ACC112 (cell line): ENCODE data around the gene CATSPERD.

Experiments
- H2AFZ ChIP-seq: fragments of 200-600 bp; sonication (generic); one replicate; pipeline ENCODE4 v1.6.0; 2017; ENCODE audit warnings: antibody characterized with exemption, low read length; ENCODE audit not compliant: unreplicated experiment
- H3K27ac ChIP-seq: fragments of 200-600 bp; sonication (generic); 2 replicates; pipeline ENCODE4 v1.5.1; 2014; ENCODE audit warnings: low read depth, mild to moderate bottlenecking, antibody characterized with exemption, low read length, moderate library complexity
- H3K27me3 ChIP-seq: fragments of 200-600 bp; sonication (generic); 2 replicates; pipeline ENCODE4 v1.6.1; 2014; ENCODE audit warnings: mild to moderate bottlenecking, antibody characterized with exemption, low read length, moderate library complexity, mixed read lengths; ENCODE audit not compliant: insufficient read depth
- H3K36me3 ChIP-seq: fragments of 200-600 bp; sonication (generic); 2 replicates; pipeline ENCODE4 v1.6.1; 2016; ENCODE audit warnings: mild to moderate bottlenecking, antibody characterized with exemption, low read length, moderate library complexity, mixed read lengths; ENCODE audit not compliant: insufficient read depth
- H3K4me1 ChIP-seq: fragments of 200-600 bp; sonication (generic); one replicate; pipeline ENCODE4 v1.6.1; 2016; ENCODE audit warnings: low read length, mixed read lengths; ENCODE audit not compliant: insufficient read depth, unreplicated experiment, control insufficient read depth
- H3K4me3 ChIP-seq: fragments of 200-600 bp; sonication (generic); 2 replicates; pipeline ENCODE4 v1.5.1; 2014; ENCODE audit warnings: mild to moderate bottlenecking, low read depth, low read length
- H3K79me2 ChIP-seq: fragments of 200-600 bp; sonication (generic); one replicate; pipeline ENCODE4 v1.6.0; 2016; ENCODE audit warnings: low read length; ENCODE audit not compliant: control insufficient read depth, unreplicated experiment, insufficient read depth

Gene CATSPERD

GRCh38 chr19:5679289-5680083 lies 41.0 kb upstream of the CATSPERD start:
- Histone ChIP-seq H3K4me1 (no peaks in the 10 kb centered on the region), H3K4me3 (peak overlapping the region; percentile 93), H3K36me3 (no peaks in the 10 kb centered on the region), H3K27me3 (no peaks in the 10 kb centered on the region), H3K27ac (peak overlapping the region; percentile 69; the same call in 1 of the 2 replicates), H3K79me2 (peaks cover 6% of the 10 kb centered on the region), H2AFZ (no peak overlapping the region)

- Histone ChIP-seq H2AFZ (peak overlapping the region; percentile 43), H3K4me3 (peak overlapping the region; percentile 93), H3K79me2 (peaks cover 6% of the 10 kb centered on the region), H3K27ac (peak overlapping the region; percentile 69), H3K36me3 (no peaks in the 10 kb centered on the region), H3K27me3 (no peaks in the 10 kb centered on the region), H3K4me1 (no peaks in the 10 kb centered on the region)
These were observed 40.4 kb upstream of the CATSPERD start for GRCh38 chr19:5680084-5680436.

- H2AFZ ChIP-seq: peak within 1 kb of the TSS; percentile 43
- H3K79me2 ChIP-seq: peaks cover 6% of the 10 kb centered on the region
- H3K27ac ChIP-seq: peak within 1 kb of the TSS; percentile 82
These were observed 39.7 kb upstream of the CATSPERD start, which contains the start of the genes HSD11B1L and MICOS13 for GRCh38 chr19:5680437-5681368. TSS of gene HSD11B1L (plus strand) at chr19:5681027. CDS start at chr19:5684833, 3,806 bp downstream. TSS of gene MICOS13 (minus strand) at chr19:5680516. CDS start at chr19:5680486, 30 bp downstream.

GRCh38 chr19:5681391-5682106 lies 38.9 kb upstream of the CATSPERD start:
- Histone ChIP-seq H3K36me3 (no peaks in the 10 kb centered on the region), H3K4me1 (no peaks in the 10 kb centered on the region), H2AFZ (peak overlapping the region; percentile 6), H3K27ac (no peak overlapping the region), H3K27me3 (no peaks in the 10 kb centered on the region), H3K79me2 (peaks cover 6% of the 10 kb centered on the region), H3K4me3 (peak overlapping the region; percentile 93)

More at GRCh38 chr19:5680437-5681368, 39.7 kb upstream of the CATSPERD start, which contains the start of the genes HSD11B1L and MICOS13:
- no peaks in the 10 kb centered on the region for H3K36me3 ChIP-seq
- no peaks in the 10 kb centered on the region for H3K27me3 ChIP-seq
- peak within 1 kb of the TSS; percentile 93 for H3K4me3 ChIP-seq
- H3K4me1 ChIP-seq: no peaks in the 10 kb centered on the region

- Histone ChIP-seq H3K79me2 (peaks cover 6% of the 10 kb centered on the region), H3K27ac (no peak overlapping the region), H3K27me3 (no peaks in the 10 kb centered on the region), H3K4me3 (no peak overlapping the region; the same call in 1 of the 2 replicates), H3K4me1 (no peaks in the 10 kb centered on the region), H2AFZ (no peak overlapping the region), H3K36me3 (no peaks in the 10 kb centered on the region)
These were observed 38.3 kb upstream of the CATSPERD start for GRCh38 chr19:5682107-5682482.

- Histone ChIP-seq H3K27me3 (no peaks in the 10 kb centered on the region), H3K79me2 (peaks cover 6% of the 10 kb centered on the region), H3K4me3 (no peak overlapping the region), H3K4me1 (no peaks in the 10 kb centered on the region), H3K27ac (no peak overlapping the region), H3K36me3 (no peaks in the 10 kb centered on the region), H2AFZ (no peak overlapping the region)
These were observed 37.1 kb upstream of the CATSPERD start for GRCh38 chr19:5683177-5683886.

- Histone ChIP-seq H3K27ac (no peak overlapping the region), H3K79me2 (no peaks in the 10 kb centered on the region), H2AFZ (no peak overlapping the region), H3K4me1 (no peaks in the 10 kb centered on the region), H3K4me3 (no peak overlapping the region), H3K27me3 (no peaks in the 10 kb centered on the region), H3K36me3 (no peaks in the 10 kb centered on the region)
These were observed 35.6 kb upstream of the CATSPERD start for GRCh38 chr19:5684694-5685430.

- Histone ChIP-seq H3K27me3 (no peaks in the 10 kb centered on the region), H3K4me3 (peak overlapping the region; percentile 81; the same call in 1 of the 2 replicates), H3K27ac (no peak overlapping the region), H2AFZ (no peak overlapping the region), H3K4me1 (no peaks in the 10 kb centered on the region), H3K79me2 (peaks cover 12% of the 10 kb centered on the region), H3K36me3 (no peaks in the 10 kb centered on the region)
These were observed 34.2 kb upstream of the CATSPERD start for GRCh38 chr19:5686326-5686646.

- Histone ChIP-seq H2AFZ (peak overlapping the region; percentile 81), H3K36me3 (no peaks in the 10 kb centered on the region), H3K27me3 (no peaks in the 10 kb centered on the region), H3K79me2 (peaks cover 17% of the 10 kb centered on the region), H3K4me3 (peak overlapping the region; percentile 81), H3K27ac (no peak overlapping the region), H3K4me1 (peaks cover 1% of the 10 kb centered on the region)
These were observed 33.6 kb upstream of the CATSPERD start for GRCh38 chr19:5686647-5687359.
